HFF-Myc (cell line): ENCODE measurements around the gene TMIGD1.
"Not testable (repeated sequence)": the region's sequence is repeated elsewhere in the genome, so short reads cannot be mapped to it uniquely, and the experiment has no call there.

Source experiments
- DNase-seq: peaks from one replicate; pipeline ENCODE4 v3.0.0-alpha.2; 2011; ENCODE audit warnings: low read depth; ENCODE audit errors: extremely low read depth
- H3K4me3 ChIP-seq: replicated peaks from 2 replicates; pipeline ENCODE4 v1.5.1; 2011; ENCODE audit warnings: low read depth, mild to moderate bottlenecking, control low read depth, low read length
- CTCF ChIP-seq: IDR thresholded peaks from 2 replicates; pipeline ENCODE4 v1.5.1; 2012; ENCODE audit warnings: mild to moderate bottlenecking, low read depth, low read length, control low read depth; ENCODE audit errors: missing control alignments

The TMIGD1 gene

GRCh38 chr17:30347488-30347887, 13.6 kb upstream of the TMIGD1 start:
- H3K4me3 ChIP-seq: no peak overlapping the region
- DNase-seq: no peak
- TF ChIP-seq CTCF: no peak

GRCh38 chr17:30346221-30346795, 12.5 kb upstream of the TMIGD1 start:
- TF ChIP-seq CTCF: no peak
- no peak for DNase-seq
- H3K4me3 ChIP-seq: no peak overlapping the region

GRCh38 chr17:30345527-30346075, 11.7 kb upstream of the TMIGD1 start:
- no peak for DNase-seq
- H3K4me3 ChIP-seq: no peak overlapping the region
- no peak for TF ChIP-seq CTCF

- TF ChIP-seq CTCF: no peak
- H3K4me3 ChIP-seq: no peak overlapping the region
- no peak for DNase-seq
Measured at GRCh38 chr17:30345089-30345433, 11.2 kb upstream of the TMIGD1 start.

GRCh38 chr17:30344283-30345088, 10.6 kb upstream of the TMIGD1 start:
- H3K4me3 ChIP-seq: no peak overlapping the region
- no peak for TF ChIP-seq CTCF
- no peak for DNase-seq

GRCh38 chr17:30343796-30344195, 9.9 kb upstream of the TMIGD1 start:
- no peak overlapping the region for H3K4me3 ChIP-seq
- TF ChIP-seq CTCF: no peak
- no peak for DNase-seq

- H3K4me3 ChIP-seq, DNase-seq: not testable (repeated sequence)
Measured at GRCh38 chr17:30343244-30343643, 9.4 kb upstream of the TMIGD1 start.
